ENCODE measurements around the gene SMG6. TPM values are rescaled to one million over a fixed set of nuclear protein-coding genes. Genes with fewer than 3 reads are reported as not detected.

SMG6 gene
- total and polyA plus RNA-seq, 2 of the 8 experiments (the other 6 are each of a cell fraction or from before 2014, with no cell fraction given) = 18.5 to 25.2 TPM

DNA sequence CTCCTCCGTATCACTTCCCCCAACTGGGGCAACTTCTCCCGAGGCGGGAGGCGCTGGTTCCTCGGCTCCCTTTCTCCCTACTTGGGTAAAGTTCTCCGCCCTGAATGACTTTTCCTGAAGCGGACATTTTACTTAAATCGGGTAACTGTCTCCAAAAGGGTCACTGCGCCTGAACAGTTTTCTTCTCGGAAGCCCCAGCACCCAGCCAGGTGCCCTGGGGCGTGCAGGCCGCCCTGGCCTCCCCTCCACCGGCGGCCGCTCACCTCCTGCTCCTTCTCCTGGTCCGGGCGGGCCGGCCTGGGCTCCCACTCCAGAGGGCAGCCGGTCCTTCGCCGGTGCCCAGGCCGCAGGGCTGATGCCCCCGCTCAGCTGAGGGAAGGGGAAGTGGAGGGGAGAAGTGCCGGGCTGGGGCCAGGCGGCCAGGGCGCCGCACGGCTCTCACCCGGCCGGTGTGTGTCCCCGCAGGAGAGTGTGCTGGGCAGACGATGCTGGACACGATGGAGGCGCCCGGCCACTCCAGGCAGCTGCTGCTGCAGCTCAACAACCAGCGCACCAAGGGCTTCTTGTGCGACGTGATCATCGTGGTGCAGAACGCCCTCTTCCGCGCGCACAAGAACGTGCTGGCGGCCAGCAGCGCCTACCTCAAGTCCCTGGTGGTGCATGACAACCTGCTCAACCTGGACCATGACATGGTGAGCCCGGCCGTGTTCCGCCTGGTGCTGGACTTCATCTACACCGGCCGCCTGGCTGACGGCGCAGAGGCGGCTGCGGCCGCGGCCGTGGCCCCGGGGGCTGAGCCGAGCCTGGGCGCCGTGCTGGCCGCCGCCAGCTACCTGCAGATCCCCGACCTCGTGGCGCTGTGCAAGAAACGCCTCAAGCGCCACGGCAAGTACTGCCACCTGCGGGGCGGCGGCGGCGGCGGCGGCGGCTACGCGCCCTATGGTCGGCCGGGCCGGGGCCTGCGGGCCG, 247.1 kb downstream of the SMG6 start:
- Histone ChIP-seq H3K23ac (ENCODE audit: insufficient read length) (no peak overlapping the region), H3K9ac (replicated peaks in 1 of 4; ENCODE audit: extremely low read depth in 1 of 4, low read depth in 3 of 4, low read length in 3 of 4) (no peak overlapping the region), H3K4me1 (replicated peaks in 1 of 4; ENCODE audit: control insufficient read depth in 3 of 4, insufficient read depth in 4 of 4, low read length in 3 of 4) (peaks cover 0 to 20% (median 11%) of the 10 kb centered on the region in 4 experiments; a peak in 5 of 7 replicates), H2AK5ac (ENCODE audit: low read depth, low read length) (no peak overlapping the region), H3K18ac (ENCODE audit: extremely low read depth, low read length) (peak overlapping the region; percentile 32), H4K5ac (ENCODE audit: insufficient read length, low read depth, low read length) (no peak overlapping the region), H2AFZ (ENCODE audit: low read length) (no peak overlapping the region), H3K23me2 (ENCODE audit: low read depth, low read length) (peaks cover 6% of the 10 kb centered on the region; the same call in 1 of the 2 replicates), H3K79me1 (ENCODE audit: low read depth, low read length) (no peaks in the 10 kb centered on the region), H3K56ac (replicated peaks; ENCODE audit: insufficient read length, low read depth, low read length) (no peak overlapping the region), H2BK15ac (ENCODE audit: low read length) (no peak overlapping the region), H3K79me2 (ENCODE audit: control insufficient read depth in 1 of 2, insufficient read depth in 2 of 2, low read length in 2 of 2) (no peaks in the 10 kb centered on the region), H2BK120ac (replicated peaks; ENCODE audit: low read depth, low read length) (no peak overlapping the region), H2BK20ac (ENCODE audit: low read length) (no peak overlapping the region), H2BK5ac (ENCODE audit: low read depth, low read length) (no peak overlapping the region), H3K9me3 (ENCODE audit: insufficient read depth in 2 of 2, low read depth in 1 of 2, low read length in 1 of 2) (peaks cover 0 to 7% of the 10 kb centered on the region in 2 experiments; a peak in 1 of 4 replicates), H3K36me3 (ENCODE audit: control insufficient read depth in 2 of 4, insufficient read depth in 4 of 4, low read length in 3 of 4) (peaks cover 0 to 15% (median 0%) of the 10 kb centered on the region in 4 experiments; a peak in 1 of 8 replicates), H4K8ac (ENCODE audit: extremely low read depth, insufficient read depth, low read length) (peak overlapping the region; percentile 76; the same call in 1 of the 2 replicates), H4K91ac (replicated peaks; ENCODE audit: insufficient read length, low read length) (no peak overlapping the region), H3K27me3 (replicated peaks in 1 of 4; ENCODE audit: control insufficient read depth in 3 of 4, extremely low read depth in 1 of 4, insufficient read depth in 3 of 4, low read length in 3 of 4) (peaks cover 67 to 93% (median 86%) of the 10 kb centered on the region in 4 experiments), H3K27ac (ENCODE audit: low read depth, low read length) (no peak overlapping the region), H3K4ac (replicated peaks; ENCODE audit: insufficient read length, low read depth, low read length) (no peak overlapping the region), H3K4me3 (ENCODE audit: extremely low read depth in 1 of 4, insufficient read depth in 2 of 4, low read depth in 3 of 4, low read length in 4 of 4) (peak overlapping the region in 2 of 4 experiments; percentile 2 to 54; a peak in 4 of 8 replicates), H4K20me1 (replicated peaks in 1 of 2; ENCODE audit: control insufficient read depth in 1 of 2, insufficient read depth in 2 of 2, low read length in 2 of 2) (peaks cover 17 to 24% of the 10 kb centered on the region in 2 experiments), H2BK12ac (ENCODE audit: low read depth, low read length) (no peak overlapping the region), H3K4me2 (ENCODE audit: insufficient read depth in 1 of 2, low read depth in 2 of 2, low read length in 2 of 2) (peak overlapping the region; percentile 52 to 62), H3K14ac (ENCODE audit: insufficient read length) (no peak overlapping the region)
- WGBS, 2 experiments (ENCODE audit: extremely low coverage in 1 of 2, insufficient coverage in 1 of 2, insufficient read length in 1 of 2, insufficient replicate concordance in 2 of 2, low coverage in 1 of 2, low lambda C conversion rate in 2 of 2, missing lambda C conversion rate in 1 of 2) = 15% methylated on average over 66 of the region's 85 CpGs; no CpG with 5 or more reads in 1 of the 2 experiments
- peak in 1 of 2 experiments; percentile 68 for DNase-seq (ENCODE audit: low read depth in 1 of 2, low spot score in 2 of 2)
- ChIA-PET CTCF (ENCODE audit: partially characterized antibody) (interaction anchor here (0.7 to 9.3 kb wide), 19 partner anchors 8 to 190 kb away, joined by 3 to 122 read pairs (median 4); no protein-coding TSS in a partner anchor), POLR2A (ENCODE audit: partially characterized antibody) (interaction anchor here (0.5 to 2.6 kb wide), 3 partner anchors 122 to 293 kb away, joined by 3 to 7 read pairs (median 3); partner anchors contain the start of gene TSR1)
- no peak for FAIRE-seq
- TF ChIP-seq ZNF274 (IDR thresholded peaks at IDR 0.05; ENCODE audit: borderline replicate concordance, extremely low read depth, low read length) (no peak), RNF2 (IDR thresholded peaks at IDR 0.05; ENCODE audit: borderline replicate concordance, low read depth, low read length, missing control alignments, poor library complexity, severe bottlenecking) (peak; percentile 82), SUZ12 (IDR thresholded peaks at IDR 0.05; ENCODE audit: low read length) (peak; percentile 96), CHD2 (IDR thresholded peaks at IDR 0.05; ENCODE audit: low read length) (no peak)
- TF ChIP-seq, protein P1, sequence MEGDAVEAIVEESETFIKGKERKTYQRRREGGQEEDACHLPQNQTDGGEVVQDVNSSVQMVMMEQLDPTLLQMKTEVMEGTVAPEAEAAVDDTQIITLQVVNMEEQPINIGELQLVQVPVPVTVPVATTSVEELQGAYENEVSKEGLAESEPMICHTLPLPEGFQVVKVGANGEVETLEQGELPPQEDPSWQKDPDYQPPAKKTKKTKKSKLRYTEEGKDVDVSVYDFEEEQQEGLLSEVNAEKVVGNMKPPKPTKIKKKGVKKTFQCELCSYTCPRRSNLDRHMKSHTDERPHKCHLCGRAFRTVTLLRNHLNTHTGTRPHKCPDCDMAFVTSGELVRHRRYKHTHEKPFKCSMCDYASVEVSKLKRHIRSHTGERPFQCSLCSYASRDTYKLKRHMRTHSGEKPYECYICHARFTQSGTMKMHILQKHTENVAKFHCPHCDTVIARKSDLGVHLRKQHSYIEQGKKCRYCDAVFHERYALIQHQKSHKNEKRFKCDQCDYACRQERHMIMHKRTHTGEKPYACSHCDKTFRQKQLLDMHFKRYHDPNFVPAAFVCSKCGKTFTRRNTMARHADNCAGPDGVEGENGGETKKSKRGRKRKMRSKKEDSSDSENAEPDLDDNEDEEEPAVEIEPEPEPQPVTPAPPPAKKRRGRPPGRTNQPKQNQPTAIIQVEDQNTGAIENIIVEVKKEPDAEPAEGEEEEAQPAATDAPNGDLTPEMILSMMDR (IDR thresholded peaks at IDR 0.05; ENCODE audit: control extremely low read depth in 1 of 3, insufficient read depth in 1 of 3, low read depth in 1 of 3, low read length in 3 of 3) = peak in 2 of 3 experiments; percentile 20 to 23; a peak in 2 of 4 replicates
- TF ChIP-seq, protein P2, sequence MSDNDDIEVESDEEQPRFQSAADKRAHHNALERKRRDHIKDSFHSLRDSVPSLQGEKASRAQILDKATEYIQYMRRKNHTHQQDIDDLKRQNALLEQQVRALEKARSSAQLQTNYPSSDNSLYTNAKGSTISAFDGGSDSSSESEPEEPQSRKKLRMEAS (IDR thresholded peaks at IDR 0.05) = peak; percentile 49; the same call in 1 of the 2 replicates
